Activated CD4-positive, alpha-beta memory T cell treated with anti-CD3 and anti-CD28 coated beads for 36 hours (primary cell): ENCODE data around the gene ZNF324B. TPM values are rescaled to one million over a fixed set of nuclear protein-coding genes. Genes with fewer than 3 reads are reported as not detected.
A peak's percentile ranks its signal among the peaks of the same experiment; 100 is the strongest.

ENCODE experiments used
- CTCF ChIA-PET: fragments of 350-600 bp; sonication (Branson Sonifier 250); formaldehyde crosslinking; loops from one replicate; lab custom pipeline; 2021; ENCODE audit warnings: antibody characterized with exemption, inconsistent platforms; lab: Charles Lee
- POLR2A ChIA-PET: fragments of 350-600 bp; sonication (Branson Sonifier 250); formaldehyde crosslinking; loops from one replicate; lab custom pipeline; 2021; ENCODE audit warnings: antibody characterized with exemption; lab: Charles Lee
- DNase-seq: peaks from one replicate; pipeline ENCODE4 v3.0.0-alpha.2; 2020
- H3K27ac Mint-ChIP-seq: one replicate; pipeline ENCODE4 v1.8.0; 2021; ENCODE audit warnings: mixed read lengths
- H3K27me3 Mint-ChIP-seq: one replicate; pipeline ENCODE4 v1.8.0; 2021; ENCODE audit warnings: mixed read lengths
- H3K36me3 Mint-ChIP-seq: one replicate; pipeline ENCODE4 v1.8.0; 2021; ENCODE audit warnings: mixed read lengths
- H3K4me1 Mint-ChIP-seq: one replicate; pipeline ENCODE4 v1.8.0; 2021; ENCODE audit warnings: low read depth, mixed read lengths
- H3K4me3 Mint-ChIP-seq: one replicate; pipeline ENCODE4 v1.8.0; 2021; ENCODE audit warnings: mild to moderate bottlenecking, mixed read lengths
- H3K9me3 Mint-ChIP-seq: one replicate; pipeline ENCODE4 v1.8.0; 2021; ENCODE audit warnings: mixed read lengths
- intact Hi-C: fragments of 100-400 bp; cut with micrococcal nuclease; formaldehyde crosslinking; loops from one replicate; pipeline ENCODE4 v1.15.1; 2023
- total RNA-seq, 2 experiments: library from RNA; stranded (reverse); gene quantifications; one replicate each; pipeline ENCODE4 v1.2.3, GENCODE V29; 2021

ZNF324B gene
- total RNA-seq, 2 experiments from 2014 or later: 7.7 to 7.8 TPM

DNA sequence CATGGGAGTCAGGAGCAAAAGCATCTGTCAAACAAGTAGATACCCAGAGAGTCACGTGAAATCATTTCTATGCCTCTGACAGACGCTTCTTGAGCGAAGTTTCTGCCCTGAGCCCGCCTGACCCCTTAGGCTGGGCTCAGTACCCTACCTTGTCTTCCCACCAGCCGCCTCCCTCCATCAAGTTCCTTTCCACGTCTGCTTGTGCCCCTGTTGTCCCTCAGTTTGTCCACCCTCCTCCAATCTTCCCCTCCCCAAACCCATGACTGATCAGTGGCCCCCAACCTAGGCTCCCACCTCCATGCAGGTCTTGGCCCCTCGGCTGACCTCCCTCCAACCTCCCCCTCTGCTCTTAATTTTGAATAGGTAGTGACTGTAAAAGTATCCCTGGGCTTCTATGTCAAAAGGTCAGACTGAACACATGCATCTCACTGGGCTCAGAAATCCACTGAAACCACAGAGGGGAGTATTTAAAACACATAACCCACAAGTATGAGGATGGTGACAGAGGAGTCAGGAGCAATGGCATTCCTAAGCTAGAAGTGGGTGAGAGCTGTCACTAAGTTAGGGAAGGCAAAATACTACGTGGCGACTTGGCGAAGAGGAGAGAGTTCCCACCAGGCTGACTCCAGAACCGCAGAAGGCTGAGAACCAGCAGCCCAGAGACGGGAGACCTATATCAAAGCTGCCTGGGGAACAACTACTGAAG lies 23.0 kb downstream of the ZNF324B start:
- peaks cover 15% of the 10 kb centered on the region for H3K36me3 Mint-ChIP-seq
- intact Hi-C loops: loop anchor here (2.0 kb wide), 1 partner anchor 44 kb away; the partner anchor contains the start of gene ZBTB45
- ChIA-PET CTCF (interaction anchor here (0.7 to 2.2 kb wide), 2 partner anchors 40 to 45 kb away, joined by 3 to 6 read pairs; partner anchors contain the start of gene ZBTB45), POLR2A (interaction anchor here (0.8 to 3.0 kb wide), 4 partner anchors 14 to 127 kb away, joined by 3 to 11 read pairs (median 4); no protein-coding TSS in a partner anchor)
- peak overlapping the region; percentile 31 for H3K27ac Mint-ChIP-seq
- H3K4me1 Mint-ChIP-seq: peaks cover 16% of the 10 kb centered on the region
- no peak for DNase-seq
- no peaks in the 10 kb centered on the region for H3K9me3 Mint-ChIP-seq
- H3K4me3 Mint-ChIP-seq: peak overlapping the region; percentile 6
- H3K27me3 Mint-ChIP-seq: no peaks in the 10 kb centered on the region

GRCh38 chr19:58474997-58475713 lies 23.7 kb downstream of the ZNF324B start:
- POLR2A ChIA-PET: interaction anchor here (0.8 to 3.0 kb wide), 5 partner anchors 14 to 128 kb away, joined by 3 to 11 read pairs (median 4); partner anchors contain the start of gene ZBTB45
- peaks cover 13% of the 10 kb centered on the region for H3K36me3 Mint-ChIP-seq
- intact Hi-C loops: loop anchor here (1.0 to 2.0 kb wide), 3 partner anchors 8 to 69 kb away; partner anchors contain the start of genes TRIM28, ZBTB45 and ZNF324
- peak overlapping the region; percentile 93 for H3K4me3 Mint-ChIP-seq
- CTCF ChIA-PET: interaction anchor here (0.7 to 2.6 kb wide), 5 partner anchors 39 to 256 kb away, joined by 3 to 12 read pairs (median 3); partner anchors contain the start of genes ZBTB45 and ZNF584
- no peaks in the 10 kb centered on the region for H3K27me3 Mint-ChIP-seq
- DNase-seq: no peak
- H3K9me3 Mint-ChIP-seq: no peaks in the 10 kb centered on the region
- peaks cover 16% of the 10 kb centered on the region for H3K4me1 Mint-ChIP-seq
- peak overlapping the region; percentile 99 for H3K27ac Mint-ChIP-seq

DNA sequence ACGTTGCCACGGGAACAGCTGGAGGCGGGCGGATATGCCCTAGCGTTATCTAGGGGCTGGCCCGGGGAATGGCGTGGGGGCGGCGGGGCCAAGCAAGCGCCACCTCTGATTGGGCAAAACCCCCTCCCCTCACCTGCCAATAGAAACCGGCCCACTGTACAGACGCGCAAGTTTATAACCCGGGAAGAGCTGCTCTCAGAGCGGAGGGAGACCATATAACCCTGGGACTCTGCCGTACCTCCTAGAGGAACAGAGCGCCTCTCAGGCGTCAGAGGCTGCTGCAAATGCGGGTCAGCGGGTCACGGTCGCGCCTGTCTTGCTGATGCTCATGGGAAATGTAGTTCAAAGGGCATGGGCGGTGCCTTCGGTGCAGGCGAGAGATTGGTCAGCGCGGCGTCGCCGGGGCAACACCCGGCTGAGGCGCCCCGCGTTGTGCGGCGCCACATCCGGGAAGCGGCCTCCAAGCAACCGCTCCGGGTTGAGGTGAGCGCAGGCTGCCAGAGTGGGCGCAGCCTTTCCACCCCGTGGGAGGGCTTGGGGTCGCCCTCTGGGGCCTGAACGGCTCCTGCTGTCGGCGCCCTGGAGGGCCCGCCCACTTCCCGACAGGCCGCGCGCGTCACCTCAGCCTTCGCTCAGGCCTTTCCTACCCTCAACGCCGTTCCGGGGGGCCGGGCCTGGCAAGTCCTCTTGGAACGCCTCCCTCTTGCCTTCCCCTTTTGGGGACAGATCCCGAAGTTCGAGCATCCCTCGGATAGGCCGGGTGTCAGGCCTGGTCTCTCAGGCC lies 24.5 kb downstream of the ZNF324B start, which contains the start of gene ZNF446:
TSS of gene ZNF446 (plus strand) at position 639 of the 784 bp plus-strand sequence. CDS start 867 bp downstream, outside the sequence.
- Mint-ChIP-seq H3K4me1 (peaks cover 16% of the 10 kb centered on the region), H3K36me3 (peaks cover 12% of the 10 kb centered on the region), H3K27me3 (no peaks in the 10 kb centered on the region), H3K4me3 (peak within 1 kb of the TSS; percentile 93), H3K9me3 (no peaks in the 10 kb centered on the region), H3K27ac (peak within 1 kb of the TSS; percentile 99)
- CTCF ChIA-PET: interaction anchor here (0.7 to 2.6 kb wide), 4 partner anchors 38 to 257 kb away, joined by 3 to 12 read pairs (median 3); partner anchors contain the start of genes ZBTB45 and ZNF584
- peak; percentile 98 for DNase-seq
- intact Hi-C loops: loop anchor here (1.0 to 2.0 kb wide), 10 partner anchors 9 to 197 kb away; partner anchors contain the start of genes TRIM28, ZBTB45, ZNF132 and ZNF324
- POLR2A ChIA-PET: interaction anchor here (1.1 to 3.0 kb wide), 4 partner anchors 10 to 43 kb away, joined by 4 to 11 read pairs (median 4); partner anchors contain the start of genes ZBTB45 and ZNF324

DNA sequence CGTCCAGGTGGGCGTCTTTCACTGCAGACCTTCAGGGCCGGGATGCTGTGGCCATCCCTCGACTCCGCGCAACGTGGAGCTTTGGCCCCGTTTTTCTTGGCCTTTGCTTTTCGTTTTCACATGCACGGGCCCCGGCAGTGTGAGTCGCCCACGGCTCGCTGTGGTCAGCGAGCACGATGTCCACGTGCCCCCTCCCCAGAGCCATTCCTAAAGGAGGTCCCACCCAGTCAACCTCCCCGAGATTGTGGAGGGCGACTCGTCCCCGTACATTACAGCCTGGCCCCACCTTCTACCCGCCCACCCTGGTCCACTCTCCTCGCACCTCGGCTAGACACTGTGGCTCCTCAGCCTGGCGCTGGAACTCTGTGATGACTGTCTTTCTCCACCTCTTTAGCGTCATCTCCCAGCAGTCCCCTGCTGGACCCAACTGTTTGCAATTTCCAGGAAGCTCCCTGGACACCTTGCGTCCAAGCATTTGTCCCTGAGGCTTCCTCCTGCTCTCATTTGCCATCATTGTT lies 25.1 kb downstream of the ZNF324B start:
- DNase-seq: peak; percentile 30
- Mint-ChIP-seq H3K9me3 (no peaks in the 10 kb centered on the region), H3K27ac (peak overlapping the region; percentile 99), H3K4me1 (peaks cover 16% of the 10 kb centered on the region), H3K27me3 (no peaks in the 10 kb centered on the region), H3K4me3 (peak overlapping the region; percentile 93), H3K36me3 (peaks cover 15% of the 10 kb centered on the region)
- ChIA-PET POLR2A (interaction anchor here (1.6 to 3.0 kb wide), 2 partner anchors 11 to 13 kb away, joined by 4 to 11 read pairs; partner anchors contain the start of gene ZNF324), CTCF (interaction anchor here (2.6 kb wide), 1 partner anchor 43 kb away, joined by 12 read pairs; the partner anchor contains the start of gene ZBTB45)
- intact Hi-C loops: loop anchor here (1.0 to 2.0 kb wide), 7 partner anchors 12 to 198 kb away; partner anchors contain the start of genes ZNF132, ZNF324B, ZNF8 and ZNF837

GRCh38 chr19:58477130-58477529 lies 25.7 kb downstream of the ZNF324B start:
- H3K9me3 Mint-ChIP-seq: no peaks in the 10 kb centered on the region
- intact Hi-C loops: loop anchor here (2.0 kb wide), 2 partner anchors 96 to 198 kb away; partner anchors contain the start of genes ZNF8 and ZNF837
- H3K4me3 Mint-ChIP-seq: peak overlapping the region; percentile 93
- POLR2A ChIA-PET: interaction anchor here (1.6 to 3.0 kb wide), 2 partner anchors 11 to 12 kb away, joined by 4 to 11 read pairs; partner anchors contain the start of gene ZNF324
- CTCF ChIA-PET: interaction anchor here (1.3 to 2.6 kb wide), 2 partner anchors 37 to 43 kb away, joined by 3 to 12 read pairs; partner anchors contain the start of gene ZBTB45
- H3K4me1 Mint-ChIP-seq: peaks cover 16% of the 10 kb centered on the region
- no peak for DNase-seq
- peaks cover 15% of the 10 kb centered on the region for H3K36me3 Mint-ChIP-seq
- no peaks in the 10 kb centered on the region for H3K27me3 Mint-ChIP-seq
- peak overlapping the region; percentile 99 for H3K27ac Mint-ChIP-seq

- peak overlapping the region; percentile 33 for H3K27ac Mint-ChIP-seq
- peaks cover 16% of the 10 kb centered on the region for H3K4me1 Mint-ChIP-seq
- H3K36me3 Mint-ChIP-seq: peaks cover 14% of the 10 kb centered on the region
- ChIA-PET CTCF (interaction anchor here (1.3 kb wide), 1 partner anchor 36 kb away, joined by 3 read pairs; no protein-coding TSS in a partner anchor), POLR2A (no interaction called here)
- H3K9me3 Mint-ChIP-seq: no peaks in the 10 kb centered on the region
- intact Hi-C loops: loop anchor here (2.0 kb wide), 2 partner anchors 97 to 199 kb away; partner anchors contain the start of genes ZNF8 and ZNF837
- no peak overlapping the region for H3K4me3 Mint-ChIP-seq
- no peak for DNase-seq
- no peaks in the 10 kb centered on the region for H3K27me3 Mint-ChIP-seq
Observed at GRCh38 chr19:58477871-58478270, 26.4 kb downstream of the ZNF324B start.

DNA sequence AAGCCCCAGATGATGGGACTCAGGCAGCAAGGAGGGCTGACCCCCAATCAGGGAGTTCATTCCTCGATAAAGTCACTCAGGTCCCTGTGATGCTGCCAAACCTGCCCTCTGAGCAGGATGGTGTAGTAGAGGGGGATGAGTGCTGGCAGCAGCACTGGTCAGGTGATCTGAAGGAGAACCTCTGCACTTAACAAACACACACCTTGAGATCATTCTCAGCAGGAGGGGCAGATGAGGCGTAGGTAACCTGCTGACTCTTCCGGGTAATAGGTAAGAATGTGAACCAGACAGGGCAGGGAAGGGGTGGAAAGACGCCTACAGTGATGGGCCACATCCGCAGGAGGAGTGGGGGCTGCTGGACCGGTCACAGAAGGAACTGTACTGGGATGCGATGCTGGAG lies 27.9 kb downstream of the ZNF324B start:
- CTCF ChIA-PET: no interaction called here
- Mint-ChIP-seq H3K27ac (no peak overlapping the region), H3K9me3 (no peaks in the 10 kb centered on the region), H3K4me1 (peaks cover 16% of the 10 kb centered on the region), H3K4me3 (no peak overlapping the region), H3K27me3 (no peaks in the 10 kb centered on the region), H3K36me3 (peaks cover 13% of the 10 kb centered on the region)
- POLR2A ChIA-PET: interaction anchor here (1.3 kb wide), 1 partner anchor 10 kb away, joined by 5 read pairs; no protein-coding TSS in a partner anchor
- DNase-seq: no peak
- intact Hi-C loops: no loop called here

DNA sequence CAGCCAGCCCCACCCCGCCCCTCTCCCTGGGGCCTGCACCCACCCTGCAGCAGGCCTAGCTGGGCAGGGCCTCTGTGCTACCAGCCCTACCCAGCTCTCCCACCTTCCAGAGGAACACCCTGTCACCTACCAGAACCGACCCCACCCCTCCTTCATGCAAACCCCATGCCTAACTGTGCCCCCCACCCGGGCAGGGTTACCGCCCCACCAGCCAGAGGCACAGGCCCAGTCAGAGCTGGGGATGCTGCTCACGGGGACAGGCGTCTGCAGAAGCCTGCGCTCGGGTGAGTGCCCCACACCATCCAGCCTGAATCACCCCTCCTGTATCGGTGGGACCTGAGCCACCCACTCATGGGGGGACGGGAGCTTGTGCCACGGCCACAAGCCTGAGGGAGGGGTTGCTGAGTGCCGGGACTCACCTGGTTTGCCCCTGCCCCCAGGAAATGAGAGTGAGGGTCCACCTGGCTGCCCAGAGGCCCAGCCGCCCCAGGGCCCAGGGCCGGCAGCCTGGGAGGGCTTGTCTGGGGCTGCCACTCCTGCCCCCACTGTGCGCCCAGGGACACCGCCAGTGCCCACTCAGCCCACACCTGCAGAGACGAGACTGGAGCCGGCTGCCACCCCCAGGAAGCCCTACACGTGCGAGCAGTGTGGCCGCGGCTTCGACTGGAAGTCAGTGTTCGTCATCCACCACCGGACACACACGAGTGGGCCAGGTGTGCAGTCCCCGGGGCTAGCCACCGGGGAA lies 28.5 kb downstream of the ZNF324B start:
- no peaks in the 10 kb centered on the region for H3K27me3 Mint-ChIP-seq

GRCh38 chr19:58480481-58480830 lies 29.0 kb downstream of the ZNF324B start:
- Mint-ChIP-seq H3K9me3 (no peaks in the 10 kb centered on the region), H3K4me3 (no peak overlapping the region), H3K27me3 (no peaks in the 10 kb centered on the region), H3K4me1 (peaks cover 9% of the 10 kb centered on the region), H3K27ac (no peak overlapping the region), H3K36me3 (peaks cover 13% of the 10 kb centered on the region)
- intact Hi-C loops: no loop called here
- POLR2A ChIA-PET: no interaction called here
- no peak for DNase-seq
- CTCF ChIA-PET: interaction anchor here (0.9 kb wide), 1 partner anchor 117 kb away, joined by 3 read pairs; no protein-coding TSS in a partner anchor

More for the DNA sequence above, 28.5 kb downstream of the ZNF324B start:
- intact Hi-C loops: no loop called here
- POLR2A ChIA-PET: interaction anchor here (1.3 kb wide), 1 partner anchor 9 kb away, joined by 5 read pairs; no protein-coding TSS in a partner anchor
- CTCF ChIA-PET: interaction anchor here (0.9 kb wide), 1 partner anchor 117 kb away, joined by 3 read pairs; no protein-coding TSS in a partner anchor
- H3K4me1 Mint-ChIP-seq: peaks cover 13% of the 10 kb centered on the region
- DNase-seq: no peak
- peaks cover 13% of the 10 kb centered on the region for H3K36me3 Mint-ChIP-seq
- H3K27ac Mint-ChIP-seq: no peak overlapping the region
- H3K4me3 Mint-ChIP-seq: no peak overlapping the region
- H3K9me3 Mint-ChIP-seq: no peaks in the 10 kb centered on the region

DNA sequence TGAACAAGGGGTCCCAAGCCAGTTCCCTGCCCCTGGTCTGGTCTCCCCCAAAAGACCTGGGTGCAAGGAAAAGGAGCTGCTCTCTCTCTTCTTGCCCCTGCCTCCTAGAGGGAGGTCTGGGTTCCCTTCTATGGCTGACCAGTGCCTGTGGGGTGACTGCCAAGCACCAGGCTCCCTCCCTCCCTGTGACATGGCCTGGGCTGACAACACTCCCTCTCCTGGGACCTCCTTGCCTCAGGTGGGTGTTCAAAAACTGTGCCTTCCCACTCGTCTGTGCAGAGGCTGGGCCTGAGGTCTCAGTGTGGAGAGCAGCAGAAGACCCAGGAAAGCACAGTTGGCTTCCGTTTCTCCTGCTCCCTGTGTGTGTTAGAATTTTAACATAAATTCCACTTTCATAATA lies 29.4 kb downstream of the ZNF324B start:
- no peak for DNase-seq
- H3K27me3 Mint-ChIP-seq: no peaks in the 10 kb centered on the region
- CTCF ChIA-PET: interaction anchor here (0.9 kb wide), 1 partner anchor 118 kb away, joined by 3 read pairs; no protein-coding TSS in a partner anchor
- no peak overlapping the region for H3K27ac Mint-ChIP-seq
- no peak overlapping the region for H3K4me3 Mint-ChIP-seq
- H3K4me1 Mint-ChIP-seq: peaks cover 9% of the 10 kb centered on the region
- H3K36me3 Mint-ChIP-seq: peaks cover 13% of the 10 kb centered on the region
- POLR2A ChIA-PET: no interaction called here
- intact Hi-C loops: no loop called here
- H3K9me3 Mint-ChIP-seq: no peaks in the 10 kb centered on the region
